OCI-LY7 (cell line): ENCODE measurements around the gene BLMH. TPM values are rescaled to one million over a fixed set of nuclear protein-coding genes. Genes with fewer than 3 reads are reported as not detected.

Experiments used
- BruUV-seq: library from RNA; stranded (reverse); fragments of 400-500 nt; replicated peaks from 2 replicates; lab custom pipeline; 2021; lab: Mats Ljungman, UMichigan
- CTCF ChIA-PET: fragments of 300-600 bp; sonication (Branson Sonifier 250); formaldehyde crosslinking; loops from one replicate; lab custom pipeline; 2022; ENCODE audit warnings: antibody characterized with exemption; ENCODE audit not compliant: unreplicated experiment; lab: Charles Lee
- POLR2A ChIA-PET: fragments of 300-600 bp; sonication (Branson Sonifier 250); formaldehyde crosslinking; loops from one replicate; lab custom pipeline; 2022; ENCODE audit warnings: antibody characterized with exemption; lab: Charles Lee
- DNase-seq: peaks from one replicate; pipeline ENCODE4 v3.0.0-alpha.2; 2015; ENCODE audit warnings: low spot score
- H2AFZ ChIP-seq: fragments of 200-600 bp; sonication (generic), shearing (Covaris generic); 2 replicates; pipeline ENCODE4 v1.6.1; 2014; ENCODE audit warnings: mild to moderate bottlenecking, antibody characterized with exemption, low read length, moderate library complexity
- H3K27ac ChIP-seq: fragments of 200-600 bp; sonication (generic); 2 replicates; pipeline ENCODE4 v1.5.1; 2014; ENCODE audit warnings: mixed run types, low read depth, mild to moderate bottlenecking, moderate library complexity, low read length, inconsistent platforms; ENCODE audit not compliant: poor library complexity, severe bottlenecking
- H3K36me3 ChIP-seq: fragments of 200-600 bp; sonication (generic); 2 replicates; pipeline ENCODE4 v1.6.1; 2014; ENCODE audit warnings: mild to moderate bottlenecking, antibody characterized with exemption, low read length, moderate library complexity, mixed read lengths; ENCODE audit not compliant: insufficient read depth
- H3K4me1 ChIP-seq: fragments of 200-600 bp; sonication (generic); 2 replicates; pipeline ENCODE4 v1.5.1; 2014; ENCODE audit warnings: mild to moderate bottlenecking, low read length; ENCODE audit not compliant: insufficient read depth, poor library complexity, severe bottlenecking
- H3K4me2 ChIP-seq: fragments of 200-600 bp; sonication (generic); 2 replicates; pipeline ENCODE4 v1.6.1; 2014; ENCODE audit warnings: mild to moderate bottlenecking, low read length
- H3K4me3 ChIP-seq: fragments of 200-600 bp; sonication (generic); 2 replicates; pipeline ENCODE4 v1.5.1; 2014; ENCODE audit warnings: mild to moderate bottlenecking, low read depth, low read length; ENCODE audit not compliant: poor library complexity, severe bottlenecking
- H3K79me2 ChIP-seq: fragments of 200-600 bp; sonication (generic); 2 replicates; pipeline ENCODE4 v1.6.1; 2016; ENCODE audit warnings: low read depth, mild to moderate bottlenecking, low read length, moderate library complexity, mixed read lengths; ENCODE audit not compliant: insufficient read depth
- H3K9me2 ChIP-seq: fragments of 200-600 bp; sonication (generic); 2 replicates; pipeline ENCODE4 v1.6.1; 2016; ENCODE audit warnings: mild to moderate bottlenecking, low read length, mixed read lengths; ENCODE audit not compliant: insufficient read depth
- H3K9me3 ChIP-seq: fragments of 200-600 bp; sonication (generic); 2 replicates; pipeline ENCODE4 v1.6.1; 2014; ENCODE audit warnings: mild to moderate bottlenecking, mixed run types, low read length, mixed read lengths
- H4K20me1 ChIP-seq: fragments of 200-600 bp; sonication (generic); 2 replicates; pipeline ENCODE4 v1.6.1; 2014; ENCODE audit warnings: mild to moderate bottlenecking, antibody characterized with exemption, low read length, moderate library complexity, mixed read lengths; ENCODE audit not compliant: insufficient read depth
- EZH2phosphoT487 ChIP-seq: fragments of 200-600 bp; sonication (generic); IDR thresholded peaks from 2 replicates; pipeline ENCODE4 v1.6.1; 2018; ENCODE audit warnings: low read depth, borderline replicate concordance, mild to moderate bottlenecking, mixed run types, antibody characterized with exemption, low read length, moderate library complexity, mixed read lengths
- intact Hi-C: fragments of 100-400 bp; cut with micrococcal nuclease; formaldehyde crosslinking; loops from one replicate; pipeline ENCODE4 v1.10.0; 2022; ENCODE audit not compliant: unreplicated experiment
- total RNA-seq, 2 experiments: library from RNA; depleted of rRNA in 1 of 2; stranded (reverse); fragments of >200 nt in 1 of 2; shearing (Covaris generic) in 1 of 2; gene quantifications; 2 replicates each; pipeline ENCODE4 v1.2.3, GENCODE V29; 2014 to 2022
- TF ChIP-seq, protein P1 (sequence below): fragments of 200-600 bp; sonication (generic); conservative IDR thresholded peaks from 2 replicates; pipeline ENCODE4 v1.5.1; 2014; ENCODE audit warnings: mild to moderate bottlenecking, antibody characterized with exemption, low read length, moderate library complexity, mixed read lengths

The BLMH gene
- total RNA-seq, 2 experiments from 2014 or later: 35.0 to 65.7 TPM

DNA sequence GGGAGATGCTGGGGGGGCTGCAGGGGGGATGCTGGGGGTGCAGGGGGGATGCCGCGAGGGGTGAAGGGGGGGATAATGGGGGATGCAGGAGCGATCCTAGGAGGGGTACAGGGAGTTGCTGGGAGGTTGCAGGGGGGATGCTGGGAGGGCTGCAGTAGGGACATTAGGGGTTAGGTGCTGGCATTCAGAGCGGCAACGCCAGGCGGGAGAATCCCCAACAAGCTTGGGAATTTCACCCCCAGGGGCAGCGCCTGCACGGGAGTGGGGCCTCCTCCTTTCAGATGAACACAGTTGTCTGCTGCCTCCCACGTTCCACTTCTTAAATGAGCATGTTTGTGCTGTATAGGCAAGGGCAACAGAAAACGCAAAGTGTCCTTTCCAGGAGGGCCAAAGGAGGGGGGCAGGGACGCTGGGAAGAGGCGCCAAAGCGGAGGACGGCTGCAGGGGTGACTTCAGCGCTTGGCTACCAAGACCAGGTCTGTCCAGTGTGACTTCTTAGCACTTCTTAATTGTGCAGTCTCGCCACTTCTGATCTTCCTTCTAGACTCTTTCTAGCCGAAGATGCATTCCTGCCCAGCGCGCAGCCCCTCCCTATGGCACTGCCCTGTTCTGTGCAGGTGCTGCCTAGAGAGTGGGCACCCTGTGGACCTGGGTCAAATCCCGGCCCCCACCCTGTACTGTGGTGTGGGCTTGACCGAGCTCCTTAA lies 54.3 kb downstream of the BLMH start:
- Histone ChIP-seq H3K4me2 (no peak overlapping the region), H3K79me2 (no peaks in the 10 kb centered on the region), H3K9me3 (no peaks in the 10 kb centered on the region), H3K36me3 (no peaks in the 10 kb centered on the region), H3K9me2 (no peaks in the 10 kb centered on the region), H4K20me1 (no peaks in the 10 kb centered on the region), H2AFZ (no peak overlapping the region), H3K4me3 (no peak overlapping the region), H3K4me1 (no peaks in the 10 kb centered on the region), H3K27ac (no peak overlapping the region)
- CTCF ChIA-PET: no interaction called here
- intact Hi-C loops: loop anchor here (10.0 kb wide), 1 partner anchor 133 kb away; no protein-coding TSS in a partner anchor
- TF ChIP-seq, protein P1, sequence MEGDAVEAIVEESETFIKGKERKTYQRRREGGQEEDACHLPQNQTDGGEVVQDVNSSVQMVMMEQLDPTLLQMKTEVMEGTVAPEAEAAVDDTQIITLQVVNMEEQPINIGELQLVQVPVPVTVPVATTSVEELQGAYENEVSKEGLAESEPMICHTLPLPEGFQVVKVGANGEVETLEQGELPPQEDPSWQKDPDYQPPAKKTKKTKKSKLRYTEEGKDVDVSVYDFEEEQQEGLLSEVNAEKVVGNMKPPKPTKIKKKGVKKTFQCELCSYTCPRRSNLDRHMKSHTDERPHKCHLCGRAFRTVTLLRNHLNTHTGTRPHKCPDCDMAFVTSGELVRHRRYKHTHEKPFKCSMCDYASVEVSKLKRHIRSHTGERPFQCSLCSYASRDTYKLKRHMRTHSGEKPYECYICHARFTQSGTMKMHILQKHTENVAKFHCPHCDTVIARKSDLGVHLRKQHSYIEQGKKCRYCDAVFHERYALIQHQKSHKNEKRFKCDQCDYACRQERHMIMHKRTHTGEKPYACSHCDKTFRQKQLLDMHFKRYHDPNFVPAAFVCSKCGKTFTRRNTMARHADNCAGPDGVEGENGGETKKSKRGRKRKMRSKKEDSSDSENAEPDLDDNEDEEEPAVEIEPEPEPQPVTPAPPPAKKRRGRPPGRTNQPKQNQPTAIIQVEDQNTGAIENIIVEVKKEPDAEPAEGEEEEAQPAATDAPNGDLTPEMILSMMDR: no peak
- no peak for TF ChIP-seq EZH2phosphoT487
- BruUV-seq: no TSS peak
- POLR2A ChIA-PET: no interaction called here
- DNase-seq: no peak

DNA sequence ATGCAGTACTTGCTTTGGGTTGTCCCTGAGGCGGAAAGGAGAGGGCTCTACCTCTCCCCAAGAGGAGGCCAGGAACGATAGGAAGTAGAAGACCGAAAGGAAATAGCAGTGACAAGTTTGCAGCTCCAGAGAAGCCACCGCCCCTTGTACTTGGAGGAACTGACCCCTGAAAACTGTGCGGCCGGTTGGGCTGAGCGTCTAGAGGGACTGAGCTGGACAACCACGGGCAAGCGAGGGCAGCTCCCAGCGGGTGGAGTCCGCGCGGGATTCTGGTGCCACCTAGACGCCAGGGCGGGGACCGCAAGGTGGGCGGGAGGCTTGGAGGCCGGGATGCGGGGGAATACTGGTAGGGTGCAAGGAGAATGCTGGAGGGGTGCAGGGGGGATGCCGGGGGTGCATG lies 55.0 kb downstream of the BLMH start:
- Histone ChIP-seq H3K27ac (no peak overlapping the region), H3K36me3 (no peaks in the 10 kb centered on the region), H4K20me1 (no peaks in the 10 kb centered on the region), H3K9me2 (no peaks in the 10 kb centered on the region), H3K4me3 (no peak overlapping the region), H3K79me2 (no peaks in the 10 kb centered on the region), H3K9me3 (no peaks in the 10 kb centered on the region), H3K4me2 (no peak overlapping the region), H2AFZ (no peak overlapping the region), H3K4me1 (no peaks in the 10 kb centered on the region)
- no TSS peak for BruUV-seq
- no peak for TF ChIP-seq EZH2phosphoT487
- TF ChIP-seq, protein P1: 0 out of 2 replicates have a peak, but pooled peaks have one; percentile 20
- ChIA-PET POLR2A (no interaction called here), CTCF (no interaction called here)
- intact Hi-C loops: loop anchor here (10.0 kb wide), 1 partner anchor 132 kb away; no protein-coding TSS in a partner anchor
- DNase-seq: no peak

DNA sequence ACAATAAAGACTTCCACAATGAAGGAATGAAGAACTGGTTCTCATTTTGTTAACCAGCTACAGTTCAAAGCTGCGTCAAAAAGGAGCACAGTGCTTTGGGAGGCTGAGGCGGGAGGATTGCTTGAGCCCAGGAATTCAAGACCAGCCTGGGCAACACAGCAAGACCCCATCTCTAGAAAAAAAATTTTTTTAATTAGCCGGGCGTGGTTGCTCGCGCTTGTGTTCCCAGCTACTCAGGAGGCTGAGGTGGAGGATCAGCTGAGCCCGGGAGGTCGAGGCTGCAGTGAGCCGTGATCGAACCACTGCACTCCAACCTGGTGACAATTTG lies 55.5 kb downstream of the BLMH start:
- Histone ChIP-seq H3K36me3 (no peaks in the 10 kb centered on the region), H3K79me2 (no peaks in the 10 kb centered on the region), H3K9me3 (no peaks in the 10 kb centered on the region), H3K4me1 (no peaks in the 10 kb centered on the region), H2AFZ (no peak overlapping the region), H3K4me3 (no peak overlapping the region), H4K20me1 (no peaks in the 10 kb centered on the region), H3K9me2 (no peaks in the 10 kb centered on the region), H3K4me2 (no peak overlapping the region), H3K27ac (no peak overlapping the region)
- no peak for DNase-seq
- intact Hi-C loops: loop anchor here (10.0 kb wide), 1 partner anchor 131 kb away; no protein-coding TSS in a partner anchor
- no TSS peak for BruUV-seq
- POLR2A ChIA-PET: no interaction called here
- CTCF ChIA-PET: interaction anchor here (0.6 kb wide), 1 partner anchor 603 kb away, joined by 4 read pairs; no protein-coding TSS in a partner anchor
- TF ChIP-seq, protein P1: no peak
- TF ChIP-seq EZH2phosphoT487: no peak
